Hematopoietic multipotent progenitor cell treated with erythropoietin and hydrocortisone succinate and interleukin-3 and kit ligand, for 8 days (in vitro differentiated cells): Measurements from ENCODE around the gene CEP250.

Experiments used
- DNase-seq: peaks from one replicate; pipeline ENCODE4 v3.0.0-alpha.2; 2015

Gene CEP250

GRCh38 chr20:35458388-35458787 is 3.0 kb downstream of the CEP250 start:
- no peak for DNase-seq

DNA sequence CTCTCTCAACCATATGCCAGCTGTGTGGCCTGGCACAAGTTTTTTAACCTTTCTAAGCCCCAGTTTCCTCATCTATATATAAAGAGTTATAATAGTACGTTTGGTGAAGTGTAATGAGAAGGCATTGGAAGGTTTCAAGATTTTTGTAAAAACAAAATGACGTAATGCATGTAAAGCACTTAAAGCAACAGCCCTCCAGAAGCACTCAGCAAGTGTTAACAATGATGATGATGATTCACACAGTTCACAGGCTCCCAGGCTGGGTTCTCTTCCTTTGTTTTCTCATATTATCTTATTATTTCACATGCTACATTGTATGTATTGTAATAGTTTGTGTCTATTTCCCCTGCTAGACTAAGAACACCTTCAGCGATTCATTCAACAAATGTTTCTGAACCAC is 6.2 kb downstream of the CEP250 start:
- DNase-seq: no peak

- DNase-seq: peak; percentile 95
Observed at GRCh38 chr20:35462351-35462750, 7.0 kb downstream of the CEP250 start.

- DNase-seq: peak; percentile 85
Observed at GRCh38 chr20:35463455-35464300, 8.3 kb downstream of the CEP250 start.

DNA sequence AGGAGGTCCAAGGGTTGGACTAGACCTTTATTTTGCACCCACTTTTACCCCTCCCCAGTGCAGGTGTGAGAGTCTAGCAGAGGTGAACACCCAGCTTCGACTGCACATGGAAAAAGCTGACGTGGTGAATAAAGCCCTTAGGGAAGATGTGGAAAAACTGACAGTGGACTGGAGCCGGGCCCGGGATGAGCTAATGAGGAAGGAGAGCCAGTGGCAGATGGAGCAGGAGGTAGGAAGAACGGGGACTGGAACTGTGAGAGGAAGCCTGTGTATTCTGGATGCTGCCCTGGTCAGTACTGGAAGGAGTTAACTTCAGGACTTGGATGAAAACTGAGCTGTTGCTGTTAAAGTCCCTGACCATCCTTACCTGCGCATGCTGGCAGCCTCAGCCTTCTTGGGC is 10.6 kb downstream of the CEP250 start:
- no peak for DNase-seq

- DNase-seq: no peak
Observed at GRCh38 chr20:35466856-35467255, 11.5 kb downstream of the CEP250 start.

DNA sequence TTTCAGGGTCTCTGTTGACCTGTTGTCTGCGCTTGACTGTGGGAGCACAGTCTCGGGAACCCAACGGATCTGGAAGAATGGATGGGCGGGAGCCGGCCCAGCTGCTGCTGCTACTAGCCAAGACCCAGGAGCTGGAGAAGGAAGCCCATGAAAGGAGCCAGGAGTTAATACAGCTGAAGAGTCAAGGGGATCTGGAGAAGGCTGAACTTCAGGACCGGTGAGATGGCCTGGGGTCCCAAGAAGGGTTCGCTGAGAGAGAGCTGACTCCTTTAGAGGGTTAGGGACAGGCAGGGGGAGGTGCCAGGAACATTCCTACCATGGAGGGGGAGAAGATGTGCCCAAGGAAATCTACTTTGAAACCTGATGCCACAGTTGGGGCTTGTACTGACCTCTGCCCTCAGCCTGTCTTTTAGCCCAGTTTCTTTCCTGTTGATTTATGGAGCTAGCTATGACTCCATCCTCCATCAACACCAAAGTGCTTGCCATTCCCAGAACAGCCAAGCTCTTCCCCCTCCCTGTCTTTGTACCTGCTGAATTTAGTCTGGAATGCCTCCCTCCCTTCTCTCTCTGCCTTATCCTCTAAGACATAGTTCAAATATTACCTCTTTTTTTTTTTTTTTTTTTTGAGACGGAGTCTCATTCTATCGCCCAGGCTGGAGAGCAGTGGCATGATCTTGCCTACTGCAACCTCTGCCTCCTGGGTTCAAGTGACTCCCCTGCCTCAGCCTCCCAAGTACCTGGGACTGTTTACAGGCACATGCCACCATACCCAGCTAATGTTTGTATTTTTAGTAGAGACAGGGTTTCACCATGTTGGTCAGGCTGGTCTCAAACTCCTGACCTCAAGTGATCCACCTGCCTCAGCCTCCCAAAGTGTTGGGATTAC is 12.2 kb downstream of the CEP250 start:
- DNase-seq: no peak

DNA sequence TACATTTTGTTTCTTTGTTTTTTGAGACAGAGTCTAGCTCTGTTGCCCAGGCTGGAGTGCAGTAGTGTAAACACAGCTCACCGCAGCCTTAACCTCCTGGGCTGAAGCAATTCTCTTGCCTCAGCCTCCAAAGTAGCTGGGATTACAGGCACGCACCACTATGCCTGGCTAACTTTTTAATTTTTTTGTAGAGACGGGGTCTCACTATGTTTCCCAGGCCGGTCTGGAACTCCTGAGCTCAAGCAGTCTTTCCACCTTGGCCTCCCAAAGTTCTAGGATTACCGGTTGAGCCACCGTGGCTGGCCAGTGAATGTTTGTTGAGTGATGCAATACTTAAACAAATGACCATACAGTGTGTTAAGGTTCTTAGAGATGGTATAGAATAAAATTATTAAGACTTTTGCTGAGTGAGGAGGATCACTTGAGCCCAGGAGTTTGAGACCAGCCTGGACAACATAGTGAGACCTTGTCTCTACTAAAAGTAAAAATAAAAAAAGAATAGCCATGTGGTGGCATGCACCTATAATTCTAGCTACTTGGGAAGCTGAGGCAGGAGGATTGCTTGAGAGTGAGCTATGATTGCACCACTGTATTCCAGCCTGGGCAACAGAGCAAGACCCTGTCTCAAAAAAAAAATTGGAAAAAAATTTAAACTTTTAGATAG is 13.4 kb downstream of the CEP250 start:
- DNase-seq: no peak

DNA sequence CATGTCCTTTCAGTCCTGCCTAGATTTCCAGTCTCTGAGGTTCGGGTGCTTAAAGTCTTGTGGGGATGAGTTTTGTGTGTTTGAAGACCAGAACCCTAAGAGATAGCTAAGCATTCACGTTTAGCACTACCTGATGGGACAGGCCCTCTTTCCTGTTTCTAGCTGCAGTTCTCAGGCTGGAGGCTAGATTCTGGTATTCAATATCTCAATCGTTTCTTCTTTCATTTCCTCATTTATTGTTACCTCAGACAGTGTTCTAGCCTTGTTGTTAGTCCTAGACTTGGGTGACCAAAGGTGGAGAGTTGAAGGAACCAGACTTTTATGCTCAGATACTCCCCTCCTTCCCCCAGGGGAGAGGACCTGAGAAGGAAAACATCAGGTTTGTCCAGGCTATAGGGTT is 16.8 kb downstream of the CEP250 start:
- no peak for DNase-seq

DNA sequence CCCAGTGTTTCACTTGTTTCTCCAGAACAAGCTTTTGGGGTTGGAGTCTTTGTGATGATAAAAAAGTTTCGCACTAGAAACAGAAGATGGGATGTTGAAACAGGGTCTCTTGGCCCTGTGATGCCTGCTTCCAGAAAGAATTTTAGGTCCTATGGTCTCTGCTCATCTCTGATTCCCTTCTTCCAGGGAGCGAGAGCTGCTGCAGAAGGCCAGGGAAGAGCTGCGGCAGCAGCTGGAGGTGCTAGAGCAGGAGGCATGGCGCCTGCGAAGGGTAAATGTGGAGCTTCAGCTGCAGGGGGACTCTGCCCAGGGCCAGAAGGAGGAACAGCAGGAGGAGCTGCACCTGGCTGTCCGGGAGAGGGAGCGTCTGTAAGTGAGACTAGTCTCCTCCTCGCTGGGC is 18.3 kb downstream of the CEP250 start:
- no peak for DNase-seq

- no peak for DNase-seq
Observed at GRCh38 chr20:35474303-35474871, 19.0 kb downstream of the CEP250 start.

- no peak for DNase-seq
Observed at GRCh38 chr20:35476288-35476687, 20.9 kb downstream of the CEP250 start.

- DNase-seq: no peak
Observed at GRCh38 chr20:35478804-35479472, 23.5 kb downstream of the CEP250 start.

DNA sequence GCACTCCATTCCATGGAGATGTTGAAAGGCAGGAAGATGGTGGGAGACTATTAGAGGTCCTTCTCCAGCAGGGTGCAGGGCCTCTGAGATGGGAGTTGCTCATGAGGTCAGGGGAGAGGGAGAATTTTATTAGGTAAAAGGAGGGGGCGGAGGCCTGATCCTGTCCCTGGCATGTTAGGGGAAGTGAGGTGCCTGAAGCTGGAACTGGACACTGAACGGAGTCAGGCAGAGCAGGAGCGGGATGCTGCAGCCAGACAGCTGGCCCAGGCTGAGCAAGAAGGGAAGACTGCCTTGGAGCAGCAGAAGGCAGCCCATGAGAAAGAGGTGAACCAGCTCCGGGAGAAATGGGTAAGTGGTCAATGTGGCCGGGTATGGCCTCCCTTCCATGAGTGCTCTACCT is 24.4 kb downstream of the CEP250 start:
- no peak for DNase-seq

- DNase-seq: no peak
Observed at GRCh38 chr20:35487479-35487878, 32.1 kb downstream of the CEP250 start.

DNA sequence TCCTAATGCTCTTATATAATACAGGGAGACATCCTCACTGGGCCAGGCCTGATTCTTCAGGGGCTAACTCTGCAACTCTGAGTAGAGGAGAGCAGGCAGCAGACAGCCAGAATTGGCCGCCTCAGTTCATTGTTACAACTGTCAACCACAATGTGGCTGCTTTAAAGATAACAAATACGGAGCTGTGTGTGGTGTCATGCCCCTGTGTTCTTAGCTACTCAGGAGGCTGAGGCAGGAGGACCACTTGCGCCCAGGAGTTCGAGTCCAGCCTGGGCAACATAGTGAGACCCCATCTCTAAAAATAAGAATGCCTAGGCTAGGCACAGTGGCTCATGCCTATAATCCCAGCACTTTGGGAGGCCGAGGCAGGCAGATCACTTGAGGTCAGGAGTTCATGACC is 34.3 kb downstream of the CEP250 start:
- peak; percentile 48 for DNase-seq

DNA sequence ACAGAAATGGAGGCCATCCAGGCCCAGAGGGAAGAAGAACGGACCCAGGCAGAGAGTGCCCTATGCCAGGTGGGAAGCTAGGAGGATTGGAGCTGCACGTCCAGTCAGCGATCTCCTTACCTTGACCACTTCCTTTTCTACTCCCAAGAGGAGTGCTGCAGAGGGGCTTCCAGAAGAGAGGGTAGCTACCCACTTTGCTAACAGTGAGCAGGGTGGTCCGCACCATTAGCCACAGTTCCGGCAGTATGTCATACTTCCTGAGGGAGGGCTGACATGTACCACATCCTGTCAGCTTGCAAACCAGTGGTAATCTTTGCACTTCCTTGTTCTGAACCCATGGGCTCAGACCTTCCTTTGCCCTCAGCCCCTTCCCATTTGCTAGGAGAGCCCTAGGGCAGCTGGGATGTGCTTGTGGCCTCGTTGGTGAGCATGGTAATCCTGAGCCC is 35.4 kb downstream of the CEP250 start:
- DNase-seq: peak; percentile 25

GRCh38 chr20:35491823-35492222 is 36.4 kb downstream of the CEP250 start:
- no peak for DNase-seq

- no peak for DNase-seq
Observed at GRCh38 chr20:35492352-35492751, 37.0 kb downstream of the CEP250 start.

- DNase-seq: no peak
Observed at GRCh38 chr20:35496481-35496880, 41.1 kb downstream of the CEP250 start.

DNA sequence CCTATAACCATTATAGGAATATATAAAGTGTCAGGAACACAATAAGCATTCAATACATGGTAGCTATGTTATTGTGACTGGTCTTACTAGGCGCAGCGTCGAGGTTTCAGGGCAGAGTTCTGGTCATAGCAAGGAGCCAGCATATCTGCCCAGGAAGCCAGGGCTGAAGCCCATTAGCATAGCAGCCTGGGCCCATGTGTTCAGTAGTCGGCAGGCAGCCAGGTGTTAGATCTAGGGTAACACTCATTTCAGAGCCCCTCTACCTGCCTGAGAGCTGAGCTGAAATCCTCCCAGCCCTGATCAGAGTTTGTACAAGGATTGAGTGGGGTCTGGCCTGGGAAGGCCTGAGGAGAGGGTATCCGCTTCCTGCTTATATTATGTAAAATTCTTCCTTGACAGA is 41.9 kb downstream of the CEP250 start:
- DNase-seq: no peak

GRCh38 chr20:35497780-35498189 is 42.4 kb downstream of the CEP250 start:
- no peak for DNase-seq
